Measurements from ENCODE around the gene RUNX3.
A peak's percentile ranks its signal among the peaks of the same experiment; 100 is the strongest.

- TF ChIP-seq POLR2A (IDR thresholded peaks at IDR 0.05; ENCODE audit: low read depth, low read length) (peak; percentile 67), POLR2AphosphoS5 (IDR thresholded peaks at IDR 0.05; ENCODE audit: low read depth, low read length) (no peak), TAF1 (IDR thresholded peaks at IDR 0.05; ENCODE audit: borderline replicate concordance, low read depth, low read length) (no peak)
These were observed 28.9 kb downstream of the RUNX3 start for GRCh38 chr1:24900985-24901781.

Data from GM12892 (cell line).